HFFc6 (cell line): Measurements from ENCODE around the gene LATS2. TPM values are rescaled to one million over a fixed set of nuclear protein-coding genes. Genes with fewer than 3 reads are reported as not detected.

Experiments used
- DNase-seq: peaks from one replicate; pipeline ENCODE4 v3.0.0-alpha.2; 2018
- H3K27ac Mint-ChIP-seq: 2 replicates; pipeline ENCODE4 v1.8.0; 2020; ENCODE audit warnings: mild to moderate bottlenecking, mixed read lengths
- H3K27me3 Mint-ChIP-seq: 2 replicates; pipeline ENCODE4 v1.8.0; 2021; ENCODE audit warnings: mild to moderate bottlenecking, moderate library complexity, mixed read lengths; ENCODE audit not compliant: insufficient read depth
- H3K36me3 Mint-ChIP-seq: 2 replicates; pipeline ENCODE4 v1.8.0; 2021; ENCODE audit warnings: low read depth, mixed read lengths
- H3K4me1 Mint-ChIP-seq: 2 replicates; pipeline ENCODE4 v1.8.0; 2020; ENCODE audit warnings: low read depth, mixed read lengths
- H3K4me3 Mint-ChIP-seq: 2 replicates; pipeline ENCODE4 v1.8.0; 2020; ENCODE audit warnings: mild to moderate bottlenecking, moderate library complexity, mixed read lengths
- H3K9me3 Mint-ChIP-seq: 2 replicates; pipeline ENCODE4 v1.8.0; 2020; ENCODE audit warnings: mild to moderate bottlenecking, mixed read lengths
- total RNA-seq, 6 experiments: library from RNA; stranded (reverse); fragmentation: NEBNext Ultra II Directional; extraction: Animal tissue kit (Norgen Biotek cat#: 25700); gene quantifications; 2 replicates in 1 of 6; 3 replicates in 5 of 6; pipeline ENCODE4 v1.2.3, GENCODE V29; 2021
- TF ChIP-seq, protein P1 (sequence below): fragments of 200-600 bp; sonication (generic); IDR thresholded peaks from 2 replicates; pipeline ENCODE4 v1.5.0; 2021; ENCODE audit warnings: antibody characterized with exemption, mild to moderate bottlenecking

LATS2 gene
- total RNA-seq, 6 experiments from 2014 or later, result 43.5 to 54.8 (median 44.9) TPM

DNA sequence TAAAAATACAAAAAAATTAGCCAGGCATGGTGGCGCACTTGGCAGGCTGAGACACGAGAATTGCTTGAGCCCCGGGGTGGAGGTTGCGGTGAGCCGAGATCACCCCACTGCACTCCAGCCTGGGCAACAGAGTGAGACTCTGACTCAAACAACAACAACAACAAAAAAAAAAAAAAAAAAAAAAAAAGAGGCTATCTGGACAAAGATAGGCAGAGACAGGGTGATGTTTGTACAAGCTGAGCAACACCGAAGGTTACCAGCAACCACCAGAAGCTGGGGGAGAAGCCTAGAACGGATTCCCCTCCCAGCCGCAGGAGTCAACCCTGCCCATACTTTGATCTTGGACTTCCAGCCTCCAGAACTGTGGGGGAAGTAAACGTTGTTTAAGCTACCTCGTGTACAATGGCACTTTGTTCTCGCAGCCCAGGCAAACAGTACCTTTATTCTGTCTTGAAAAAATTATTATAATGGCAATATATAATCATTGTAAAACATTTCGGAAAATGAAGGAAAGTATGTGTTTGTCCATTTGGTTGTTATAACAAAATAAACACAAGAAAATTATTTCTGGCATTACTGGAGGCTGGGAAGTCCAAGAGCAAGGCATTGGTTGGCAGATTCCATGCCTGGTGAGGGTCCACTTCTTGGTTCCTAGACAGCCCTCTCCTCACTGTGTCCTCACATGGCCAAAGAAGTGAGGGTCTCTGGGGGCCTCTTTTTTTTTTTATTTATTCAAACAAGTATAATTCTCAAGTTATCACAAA lies 39.8 kb upstream of the LATS2 start:
- TF ChIP-seq, protein P1, sequence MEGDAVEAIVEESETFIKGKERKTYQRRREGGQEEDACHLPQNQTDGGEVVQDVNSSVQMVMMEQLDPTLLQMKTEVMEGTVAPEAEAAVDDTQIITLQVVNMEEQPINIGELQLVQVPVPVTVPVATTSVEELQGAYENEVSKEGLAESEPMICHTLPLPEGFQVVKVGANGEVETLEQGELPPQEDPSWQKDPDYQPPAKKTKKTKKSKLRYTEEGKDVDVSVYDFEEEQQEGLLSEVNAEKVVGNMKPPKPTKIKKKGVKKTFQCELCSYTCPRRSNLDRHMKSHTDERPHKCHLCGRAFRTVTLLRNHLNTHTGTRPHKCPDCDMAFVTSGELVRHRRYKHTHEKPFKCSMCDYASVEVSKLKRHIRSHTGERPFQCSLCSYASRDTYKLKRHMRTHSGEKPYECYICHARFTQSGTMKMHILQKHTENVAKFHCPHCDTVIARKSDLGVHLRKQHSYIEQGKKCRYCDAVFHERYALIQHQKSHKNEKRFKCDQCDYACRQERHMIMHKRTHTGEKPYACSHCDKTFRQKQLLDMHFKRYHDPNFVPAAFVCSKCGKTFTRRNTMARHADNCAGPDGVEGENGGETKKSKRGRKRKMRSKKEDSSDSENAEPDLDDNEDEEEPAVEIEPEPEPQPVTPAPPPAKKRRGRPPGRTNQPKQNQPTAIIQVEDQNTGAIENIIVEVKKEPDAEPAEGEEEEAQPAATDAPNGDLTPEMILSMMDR, result no peak
- H3K27ac Mint-ChIP-seq, result no peak overlapping the region

DNA sequence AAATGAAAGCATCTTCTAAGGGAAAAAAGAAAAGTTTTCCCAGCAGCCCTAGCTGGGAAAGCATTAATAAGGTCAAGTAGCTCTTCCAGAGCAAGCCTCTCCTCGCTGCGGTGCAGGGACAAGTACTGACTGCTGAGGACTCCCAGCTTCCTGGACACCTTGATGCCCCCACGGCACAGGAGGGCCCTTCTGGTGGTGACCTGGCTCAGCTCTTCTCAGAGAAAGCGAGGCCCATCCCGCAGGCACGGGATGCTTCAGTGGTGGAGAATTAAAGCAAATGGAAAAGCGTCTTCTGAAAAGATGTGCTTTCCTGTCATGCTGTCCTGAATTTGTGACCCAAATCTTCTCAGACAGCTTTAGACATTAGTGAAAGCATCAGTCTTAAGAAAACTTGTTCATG lies 38.8 kb upstream of the LATS2 start:
- Mint-ChIP-seq H3K9me3 (no peaks in the 10 kb centered on the region), H3K4me3 (no peak overlapping the region), H3K27ac (no peak overlapping the region), H3K36me3 (no peaks in the 10 kb centered on the region), H3K4me1 (peaks cover 7% of the 10 kb centered on the region; the same call in 1 of the 2 replicates), H3K27me3 (no peaks in the 10 kb centered on the region)
- DNase-seq, result no peak
- TF ChIP-seq, protein P1, result no peak

More for the DNA sequence above, 39.8 kb upstream of the LATS2 start:
- H3K27me3 Mint-ChIP-seq, result no peaks in the 10 kb centered on the region
- H3K36me3 Mint-ChIP-seq, result no peaks in the 10 kb centered on the region
- DNase-seq, result no peak
- H3K4me3 Mint-ChIP-seq, result no peak overlapping the region
- peaks cover 16% of the 10 kb centered on the region for H3K4me1 Mint-ChIP-seq
- H3K9me3 Mint-ChIP-seq, result no peaks in the 10 kb centered on the region

DNA sequence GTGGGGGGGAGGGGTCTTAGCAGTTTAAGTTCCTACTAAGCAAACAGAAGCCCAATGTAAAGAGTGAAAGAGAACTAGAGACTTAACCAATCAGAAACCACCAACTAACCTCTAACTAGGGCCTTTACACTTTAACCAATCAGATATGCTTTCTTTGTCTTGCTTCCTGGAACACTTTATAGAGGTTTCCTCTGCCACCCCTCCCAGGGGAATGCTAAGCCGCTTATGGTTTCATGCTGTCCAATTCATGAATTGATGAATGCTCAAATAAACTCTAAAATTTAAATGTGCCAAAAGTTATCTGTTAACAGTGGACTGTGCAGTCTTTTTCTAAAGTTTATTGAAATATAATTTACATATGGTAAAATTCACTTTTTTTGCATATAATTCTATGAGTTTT lies 33.9 kb upstream of the LATS2 start:
- TF ChIP-seq, protein P1, result no peak
- no peak overlapping the region for H3K4me3 Mint-ChIP-seq
- no peaks in the 10 kb centered on the region for H3K9me3 Mint-ChIP-seq
- no peak overlapping the region for H3K27ac Mint-ChIP-seq
- no peak for DNase-seq
- no peaks in the 10 kb centered on the region for H3K27me3 Mint-ChIP-seq
- no peaks in the 10 kb centered on the region for H3K36me3 Mint-ChIP-seq
- no peaks in the 10 kb centered on the region for H3K4me1 Mint-ChIP-seq

DNA sequence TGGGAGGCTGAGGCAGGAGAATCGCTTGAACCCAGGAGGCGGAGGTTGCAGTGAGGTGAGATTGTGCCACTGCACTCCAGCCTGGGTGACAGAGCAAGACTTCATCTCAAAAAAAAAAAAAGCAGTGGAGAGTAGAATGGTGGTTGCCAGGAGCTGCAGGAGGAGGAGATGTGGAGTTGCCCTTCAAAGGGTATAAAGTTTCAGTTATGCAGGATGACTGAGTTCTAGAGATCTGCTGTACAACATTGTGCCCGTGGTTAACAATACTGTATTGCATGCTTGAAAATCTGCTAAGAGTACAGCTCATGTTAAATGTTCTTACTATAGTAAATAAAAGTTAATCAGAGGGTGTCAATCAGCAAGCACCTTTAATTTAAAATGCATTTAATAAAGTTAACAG lies 28.4 kb upstream of the LATS2 start:
- Mint-ChIP-seq H3K4me3 (no peak overlapping the region), H3K27me3 (no peaks in the 10 kb centered on the region), H3K4me1 (no peaks in the 10 kb centered on the region), H3K36me3 (no peaks in the 10 kb centered on the region), H3K9me3 (no peaks in the 10 kb centered on the region), H3K27ac (no peak overlapping the region)
- TF ChIP-seq, protein P1, result no peak
- DNase-seq, result no peak

DNA sequence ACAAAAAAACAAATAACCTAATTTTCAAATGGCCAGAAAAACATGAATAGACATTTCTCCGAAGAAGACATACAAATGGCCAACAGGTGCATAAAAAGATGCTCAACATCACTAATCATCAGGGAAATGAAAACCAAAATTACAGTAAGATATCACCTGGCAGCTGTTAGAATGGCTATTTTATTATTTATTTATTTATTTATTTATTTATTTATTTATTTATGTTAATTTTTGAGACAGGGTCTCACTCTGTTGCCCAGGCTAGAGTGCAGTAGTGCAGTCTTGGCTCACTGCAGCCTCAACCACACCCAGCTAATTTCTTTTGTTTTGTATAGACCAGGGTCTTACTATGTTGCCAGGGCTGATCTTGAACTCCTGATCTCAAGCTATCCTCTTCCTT lies 27.1 kb upstream of the LATS2 start:
- no peaks in the 10 kb centered on the region for H3K4me1 Mint-ChIP-seq
- H3K36me3 Mint-ChIP-seq, result no peaks in the 10 kb centered on the region
- TF ChIP-seq, protein P1, result no peak
- H3K27ac Mint-ChIP-seq, result no peak overlapping the region
- no peak overlapping the region for H3K4me3 Mint-ChIP-seq
- DNase-seq, result no peak
- no peaks in the 10 kb centered on the region for H3K9me3 Mint-ChIP-seq
- H3K27me3 Mint-ChIP-seq, result no peaks in the 10 kb centered on the region
